HG03280 (cell line): ENCODE data around the gene HOXA2.

Experiments used
- ATAC-seq: cut with Tn5 transposase; IDR thresholded peaks from one replicate; pipeline ENCODE4 v1.9.1; 2021; ENCODE audit warnings: mild to moderate bottlenecking, moderate library complexity; ENCODE audit not compliant: unreplicated experiment

Gene HOXA2

DNA sequence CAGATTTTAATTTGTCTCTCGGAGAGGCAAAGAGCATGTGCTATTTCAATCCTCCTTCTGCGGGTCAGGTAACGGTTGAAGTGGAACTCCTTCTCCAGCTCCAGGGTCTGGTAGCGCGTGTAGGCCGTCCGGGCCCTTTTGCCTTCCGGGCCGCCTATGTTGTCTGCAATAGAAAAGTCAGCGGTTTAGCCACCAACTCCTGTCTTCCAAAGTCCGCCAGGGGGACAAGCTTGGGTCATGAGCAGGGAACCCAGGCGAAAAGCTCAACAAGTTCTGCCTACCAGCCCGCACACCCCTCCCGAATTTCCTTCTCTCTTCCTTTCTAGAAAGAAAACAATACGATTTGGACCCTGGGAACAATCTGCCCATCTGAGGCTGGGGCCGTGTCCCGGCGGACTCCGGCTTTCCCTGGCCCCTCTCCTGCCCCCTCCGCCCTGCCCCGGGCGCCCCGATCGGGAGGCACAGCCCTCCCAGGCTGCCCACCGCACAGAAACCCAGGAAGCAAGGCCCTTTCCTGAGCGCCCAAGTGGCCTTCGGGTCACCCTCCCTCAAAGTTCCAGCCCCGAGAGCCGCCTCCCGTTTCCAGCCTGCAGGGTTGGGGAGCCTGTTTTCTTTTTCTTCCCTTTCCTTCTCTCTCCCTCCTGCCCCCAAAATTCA lies 39.6 kb upstream of the HOXA2 start:
- no peak for ATAC-seq

DNA sequence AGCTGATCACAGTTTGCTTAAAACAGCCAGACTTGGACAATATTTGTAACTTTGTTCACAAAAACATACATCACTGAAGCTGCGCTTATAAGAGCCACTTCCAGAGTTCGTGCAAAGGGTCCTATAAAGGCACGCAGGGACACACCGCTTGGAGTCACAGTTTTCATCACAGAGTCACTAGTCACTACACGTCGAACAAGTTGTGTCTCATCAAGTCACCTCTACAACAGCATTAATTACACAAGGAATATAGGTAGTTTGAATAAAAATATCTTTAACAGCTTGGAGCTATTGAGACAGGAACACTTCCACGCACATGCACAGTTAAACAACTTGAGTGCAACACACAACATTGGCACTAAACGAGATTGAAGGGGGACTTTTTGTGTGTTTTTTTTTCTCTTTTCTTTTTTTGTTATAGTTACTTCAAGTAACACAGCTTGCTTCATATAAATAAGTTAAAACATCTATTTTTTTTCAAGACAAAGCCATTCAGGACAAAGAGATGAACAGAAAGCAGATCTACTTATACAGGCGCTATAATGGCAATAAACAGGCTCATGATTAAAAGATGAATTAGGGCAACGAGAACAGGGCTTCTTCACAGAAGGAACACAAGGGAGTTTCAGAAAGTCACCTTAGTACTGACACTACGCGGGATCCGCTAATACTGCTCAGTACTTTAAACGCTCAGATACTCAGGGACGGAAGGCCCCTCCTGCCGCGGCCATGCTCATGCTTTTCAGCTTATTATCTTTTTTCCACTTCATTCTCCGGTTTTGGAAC lies 38.8 kb upstream of the HOXA2 start:
- no peak for ATAC-seq

DNA sequence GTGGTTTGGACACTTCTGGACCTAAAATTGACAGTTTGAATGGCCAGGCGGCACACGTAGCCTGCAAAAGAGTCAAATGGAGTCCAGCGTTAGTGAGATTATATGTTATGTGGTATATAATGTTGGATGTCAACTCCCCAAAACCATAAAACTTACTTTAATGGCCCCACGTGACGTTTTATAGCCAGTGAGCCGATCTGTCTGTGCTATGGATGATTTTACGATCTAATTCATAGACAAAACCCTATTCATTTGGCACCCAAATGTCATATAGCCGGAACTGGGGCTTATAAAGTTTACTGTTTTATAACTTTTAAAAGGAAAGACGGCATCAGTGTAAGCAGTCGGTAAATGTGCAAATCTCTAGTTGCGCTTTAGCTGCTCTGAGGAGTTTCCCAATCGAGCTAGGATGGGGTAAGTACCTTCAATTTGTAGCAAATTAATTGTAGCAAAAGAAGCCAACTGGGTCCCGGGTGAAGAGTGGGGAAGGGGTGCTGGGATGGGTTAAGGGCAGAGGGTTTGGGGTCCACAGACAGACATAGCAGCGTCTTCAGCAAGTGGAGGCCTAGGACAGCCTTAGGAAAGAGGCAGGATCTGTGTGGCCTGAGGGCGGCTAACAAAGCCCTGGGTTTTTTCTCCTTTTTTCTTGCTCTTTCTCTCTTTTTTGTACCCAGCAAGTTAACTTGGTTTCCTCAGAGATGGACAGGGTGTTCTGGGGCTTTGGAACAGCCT lies 37.8 kb upstream of the HOXA2 start:
- no peak for ATAC-seq

DNA sequence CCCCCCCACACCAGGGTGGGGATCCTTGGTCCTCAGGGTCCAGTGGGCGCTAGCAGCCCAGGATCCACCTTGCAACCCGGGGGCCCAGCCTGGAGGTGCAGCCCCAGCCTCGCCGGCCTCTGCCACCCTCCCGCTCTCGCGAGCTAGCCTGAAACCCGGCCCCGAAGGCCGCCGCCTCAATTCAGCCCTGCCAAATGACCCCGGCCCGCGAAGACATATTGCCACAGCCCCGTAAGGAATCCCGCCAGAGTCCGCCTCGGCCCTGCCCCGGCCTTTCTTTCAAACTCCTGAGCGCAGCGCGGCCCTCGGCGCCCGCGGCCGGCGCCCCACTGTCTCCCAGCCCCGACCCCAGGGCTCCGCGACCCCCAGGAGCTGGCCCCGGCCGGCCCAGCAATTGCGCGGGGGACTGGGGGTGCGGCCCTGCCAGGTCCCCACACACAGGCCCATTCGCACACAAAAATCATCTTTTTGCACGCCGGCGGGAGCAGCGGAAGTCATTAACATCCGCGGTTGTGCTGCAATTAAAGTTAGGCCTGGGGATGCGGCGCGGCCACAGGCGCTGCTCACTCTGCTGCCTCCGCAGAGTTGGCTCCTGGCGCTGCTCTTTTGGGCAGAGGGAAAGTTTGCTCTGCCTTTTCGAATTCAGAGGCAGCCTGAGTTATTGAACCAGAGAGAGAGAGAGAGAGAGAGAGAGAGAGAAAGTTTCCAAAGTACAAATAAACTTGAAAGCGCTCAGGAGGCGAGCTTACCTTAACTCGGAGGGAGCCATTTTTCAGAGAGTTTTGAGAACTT lies 37.0 kb upstream of the HOXA2 start:
- no peak for ATAC-seq

DNA sequence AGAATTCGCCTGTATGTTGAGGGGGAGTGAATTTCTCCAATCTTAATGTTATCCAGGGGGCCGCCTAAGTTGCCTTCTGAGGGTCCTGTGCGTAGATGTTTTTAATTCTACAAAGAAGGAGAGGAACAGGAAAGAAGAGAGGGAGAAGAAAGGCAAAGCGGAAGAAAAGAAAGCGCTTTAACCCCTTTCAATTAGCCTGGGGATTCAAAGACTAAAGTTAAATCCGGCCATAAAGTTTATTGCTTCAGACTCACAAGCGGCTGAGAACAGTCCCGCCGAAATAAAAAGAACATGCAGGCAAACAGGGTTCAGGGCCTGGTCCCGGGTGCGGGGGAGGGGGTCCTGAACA lies 36.5 kb upstream of the HOXA2 start:
- ATAC-seq: no peak

DNA sequence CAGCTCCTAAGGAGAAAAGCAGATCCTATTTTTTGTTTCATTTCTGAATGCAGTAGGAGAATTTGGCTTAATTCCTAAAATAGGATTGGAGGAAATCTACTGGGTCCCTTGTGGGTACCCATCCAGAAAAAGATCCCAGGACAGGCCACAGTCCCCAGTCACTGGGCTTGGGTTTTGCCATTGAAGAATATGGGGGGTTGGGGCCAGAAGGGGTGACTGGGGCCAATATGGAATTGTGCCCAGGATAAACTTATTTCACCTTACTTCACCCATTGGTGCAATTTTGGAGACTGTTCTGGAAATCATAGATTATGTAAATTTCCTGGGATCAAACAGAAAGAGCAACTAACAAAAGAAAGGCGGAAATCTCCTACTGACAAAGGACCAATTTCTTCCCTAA lies 36.0 kb upstream of the HOXA2 start:
- ATAC-seq: no peak

DNA sequence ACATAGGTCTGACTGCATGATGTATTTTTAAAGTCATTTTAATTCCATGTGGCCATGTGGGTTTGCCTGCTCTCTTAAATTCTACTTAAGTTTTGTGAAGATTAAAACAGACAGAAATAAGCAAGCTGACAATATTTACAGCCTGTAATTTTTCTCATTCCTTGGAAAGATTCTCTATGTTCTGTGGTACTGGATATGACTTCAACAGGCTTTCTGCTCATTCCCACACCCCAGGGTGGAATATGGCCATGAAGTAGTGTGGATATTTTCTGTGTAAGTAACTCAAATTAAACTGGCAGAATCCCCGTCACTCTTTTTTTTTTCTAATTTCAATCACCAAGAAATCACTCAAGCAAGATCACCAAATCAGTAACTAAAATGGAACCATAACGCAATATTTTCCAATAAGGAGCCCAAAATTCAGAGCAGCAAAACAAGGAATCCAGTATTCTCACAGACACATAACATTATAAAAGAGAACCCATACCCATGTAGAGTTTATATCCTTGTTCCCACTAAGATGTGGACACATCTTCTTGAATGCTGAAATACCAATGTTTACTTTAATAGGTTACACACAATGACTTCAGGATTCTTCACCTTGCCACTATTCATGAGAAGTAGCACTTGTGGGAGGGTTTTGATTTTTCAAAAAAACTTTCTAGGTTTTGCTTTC lies 35.3 kb upstream of the HOXA2 start:
- ATAC-seq: no peak

DNA sequence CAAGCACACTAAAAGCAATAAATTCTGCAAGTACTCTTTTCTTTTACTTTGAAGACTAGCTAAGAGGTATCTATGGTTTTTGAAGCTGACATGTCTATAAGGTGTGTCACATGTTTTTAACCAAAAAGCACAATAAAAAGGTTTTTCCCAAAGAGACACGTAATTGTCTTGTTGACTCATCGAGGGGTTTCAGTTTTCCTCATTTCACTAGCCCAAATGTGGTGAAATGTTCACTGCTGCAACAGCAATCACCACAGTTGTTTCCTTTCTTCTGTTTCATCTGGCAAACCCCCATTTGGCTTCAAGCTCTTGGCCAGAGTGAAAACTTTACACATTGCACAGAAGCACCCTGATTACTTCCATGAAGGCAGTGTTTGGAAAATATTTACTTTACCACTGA lies 31.9 kb upstream of the HOXA2 start:
- no peak for ATAC-seq

DNA sequence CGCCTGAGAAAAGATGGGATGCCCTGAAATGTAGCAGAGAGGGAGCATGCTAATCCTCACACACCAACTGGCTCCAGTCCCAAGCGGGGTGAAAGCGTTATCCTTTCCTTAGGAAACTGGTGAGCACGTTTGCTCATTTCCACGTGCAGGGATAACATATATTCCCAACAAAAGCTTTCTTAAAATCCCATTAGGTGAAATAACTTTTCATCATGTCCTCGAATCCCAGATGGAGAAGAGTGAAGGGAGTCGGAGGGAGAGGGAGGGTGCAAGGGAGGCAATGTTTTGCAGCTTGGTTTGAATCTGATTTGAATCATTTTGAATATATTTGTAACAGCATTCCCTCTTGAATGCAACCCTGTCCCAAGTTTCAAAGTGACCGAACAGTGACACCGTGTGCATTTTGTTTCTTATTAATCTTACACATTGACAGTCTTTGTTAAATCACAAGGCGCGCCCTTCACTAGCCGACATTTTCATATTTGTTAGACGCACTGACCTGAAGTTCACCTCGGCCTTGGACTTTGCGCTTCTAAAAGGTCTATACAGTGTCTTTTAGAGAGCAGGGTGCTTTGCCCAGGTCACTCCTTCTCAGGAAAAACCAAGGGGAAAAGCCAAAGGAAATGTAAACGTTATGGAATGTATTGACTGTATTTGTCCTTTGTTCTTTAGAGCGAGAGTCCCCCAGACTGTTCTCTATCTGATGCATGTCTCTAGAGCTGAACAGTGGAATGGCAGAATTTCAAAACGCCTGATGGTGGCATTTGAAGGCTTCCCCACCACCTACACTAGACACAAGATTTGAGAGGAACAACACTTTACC lies 31.1 kb upstream of the HOXA2 start:
- no peak for ATAC-seq

DNA sequence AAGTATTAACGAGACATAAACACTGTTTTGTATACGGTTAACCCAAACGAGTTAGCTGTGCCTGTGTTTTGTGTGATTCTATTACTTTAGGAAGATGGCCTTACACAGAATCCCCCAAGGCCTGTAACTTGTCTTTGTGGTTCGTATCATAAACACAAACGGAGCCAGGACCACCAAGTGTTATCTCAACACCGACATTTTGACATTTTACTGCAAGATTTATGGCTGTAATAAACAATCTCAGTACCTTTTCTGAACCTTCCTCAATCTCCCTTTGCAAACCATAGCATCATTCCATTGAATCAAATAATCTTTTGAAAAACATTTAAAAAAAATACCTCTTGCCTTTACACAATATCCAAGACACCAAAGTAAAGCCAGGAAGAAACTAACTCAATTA lies 30.5 kb upstream of the HOXA2 start:
- no peak for ATAC-seq

DNA sequence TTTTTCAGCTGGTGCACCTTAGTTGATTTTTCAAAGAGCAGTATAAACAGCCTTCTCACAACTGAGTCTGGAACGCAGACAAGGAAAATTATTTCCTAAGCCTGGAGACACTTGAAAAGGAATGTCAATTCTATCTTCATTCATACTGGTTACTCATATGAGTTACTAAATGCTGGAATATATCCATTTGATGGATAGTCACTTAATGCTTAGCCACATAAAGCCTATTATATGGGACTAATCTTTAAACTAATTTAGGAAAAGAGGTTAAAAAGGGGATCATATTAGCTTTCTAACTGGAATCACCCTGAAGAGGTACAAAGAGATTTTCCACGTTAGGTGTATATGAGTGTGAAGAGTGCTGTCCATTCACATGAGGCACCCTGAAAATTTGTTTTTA lies 29.7 kb upstream of the HOXA2 start:
- ATAC-seq: no peak

DNA sequence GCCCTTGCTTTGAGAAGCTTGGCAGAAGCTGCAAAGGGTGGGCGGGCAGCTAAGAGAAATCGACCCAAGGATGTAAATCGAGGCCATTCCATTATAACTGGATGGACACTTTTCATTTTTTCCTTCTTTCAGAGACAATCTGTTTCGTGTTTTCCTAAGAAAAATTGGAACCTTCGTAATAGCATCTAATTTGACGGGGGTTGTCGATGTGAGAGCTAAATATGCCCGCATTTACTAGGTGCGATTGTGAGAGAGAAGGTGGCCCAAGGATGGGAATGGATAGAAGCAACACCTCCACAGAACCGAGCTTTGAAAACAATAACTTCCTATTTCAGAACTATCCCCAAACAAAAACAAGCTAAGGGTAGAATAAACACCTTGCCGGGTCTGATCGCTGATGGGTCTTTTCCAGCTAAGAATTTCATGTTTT lies 28.9 kb upstream of the HOXA2 start:
- no peak for ATAC-seq

DNA sequence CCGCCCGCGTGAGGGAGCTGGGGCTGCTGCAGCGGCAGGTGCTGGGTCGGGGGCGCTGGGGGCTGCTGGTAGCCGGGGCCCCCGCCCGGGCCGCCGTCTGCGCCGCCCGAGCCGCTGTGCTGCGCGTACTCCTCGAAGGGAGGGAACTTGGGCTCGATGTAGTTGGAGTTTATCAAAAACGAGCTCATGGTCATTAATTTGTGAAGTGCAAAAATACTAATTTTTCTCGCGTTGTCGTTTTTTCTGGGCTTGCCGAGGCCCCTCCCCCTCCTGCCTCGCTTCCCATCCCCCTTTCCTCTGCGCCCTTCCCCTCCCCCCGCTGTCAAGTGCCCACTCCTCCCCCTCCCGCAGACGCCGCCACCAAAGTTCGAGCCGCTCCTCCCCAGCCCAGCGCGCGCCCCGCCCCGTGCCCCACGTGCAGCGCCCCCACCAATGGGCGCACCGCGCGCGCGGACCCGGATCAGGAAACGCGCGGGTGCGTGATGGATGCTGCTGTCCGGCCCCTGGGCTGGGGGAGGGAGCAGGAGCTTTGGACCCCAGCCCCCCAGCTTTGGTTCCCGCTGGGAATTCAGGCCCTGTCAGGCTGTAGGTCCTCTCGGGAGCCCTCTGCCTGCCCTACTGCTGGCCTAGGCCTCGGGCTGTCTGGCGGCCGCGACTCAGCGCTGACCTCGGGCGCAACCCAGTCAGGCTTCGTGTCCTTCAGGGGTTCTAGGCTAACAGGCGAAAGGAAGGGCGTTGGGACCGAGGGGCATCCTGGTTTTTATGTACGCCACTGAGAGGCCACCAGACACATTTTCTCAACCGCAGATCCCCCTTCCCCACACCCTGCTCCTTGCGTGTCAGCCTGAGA lies 28.3 kb upstream of the HOXA2 start, which contains the start of gene HOXA4:
TSS of gene HOXA4 (minus strand) at position 218 of the 850 bp plus-strand sequence. CDS start at position 194, 24 bp downstream.
- ATAC-seq: peak; percentile 64

DNA sequence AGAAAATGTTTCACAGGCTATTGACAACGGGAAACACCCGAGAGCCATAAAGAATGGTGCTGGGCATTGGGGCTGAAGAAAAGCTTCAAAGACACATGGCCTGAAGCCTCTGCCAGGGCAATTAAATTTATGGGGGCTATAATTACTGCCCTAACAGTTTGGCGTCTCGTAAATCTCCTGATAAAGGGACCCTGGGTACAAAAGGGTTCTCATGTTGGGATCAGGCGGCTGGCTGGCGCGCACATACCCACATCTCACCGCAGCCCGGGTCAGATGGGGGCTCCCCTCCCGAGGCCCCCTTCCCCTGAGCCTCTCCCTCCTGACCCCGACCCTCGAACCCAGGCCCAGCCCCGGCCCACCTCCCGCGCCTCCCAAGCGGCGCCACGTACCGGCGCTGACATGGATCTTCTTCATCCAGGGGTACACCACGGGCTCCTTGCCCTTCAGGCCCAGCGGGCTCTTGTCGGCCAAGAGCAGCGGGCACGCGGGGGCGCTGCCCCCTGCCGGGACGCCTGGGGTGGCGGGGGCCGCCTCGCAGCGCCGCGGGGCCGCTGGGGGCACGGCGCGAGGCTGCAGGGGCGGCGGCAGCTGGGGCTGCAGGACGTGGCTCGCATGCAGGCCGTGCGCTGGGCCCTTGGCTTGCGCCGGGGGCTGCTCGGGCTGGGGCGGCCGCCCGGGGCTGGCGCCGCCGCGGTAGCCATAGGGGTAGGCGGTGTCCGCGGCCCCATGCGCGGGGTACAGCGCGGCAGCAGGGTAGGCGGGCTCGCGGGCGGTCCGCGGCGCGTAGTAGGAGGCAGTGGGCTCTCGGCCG lies 27.5 kb upstream of the HOXA2 start:
- ATAC-seq: no peak

DNA sequence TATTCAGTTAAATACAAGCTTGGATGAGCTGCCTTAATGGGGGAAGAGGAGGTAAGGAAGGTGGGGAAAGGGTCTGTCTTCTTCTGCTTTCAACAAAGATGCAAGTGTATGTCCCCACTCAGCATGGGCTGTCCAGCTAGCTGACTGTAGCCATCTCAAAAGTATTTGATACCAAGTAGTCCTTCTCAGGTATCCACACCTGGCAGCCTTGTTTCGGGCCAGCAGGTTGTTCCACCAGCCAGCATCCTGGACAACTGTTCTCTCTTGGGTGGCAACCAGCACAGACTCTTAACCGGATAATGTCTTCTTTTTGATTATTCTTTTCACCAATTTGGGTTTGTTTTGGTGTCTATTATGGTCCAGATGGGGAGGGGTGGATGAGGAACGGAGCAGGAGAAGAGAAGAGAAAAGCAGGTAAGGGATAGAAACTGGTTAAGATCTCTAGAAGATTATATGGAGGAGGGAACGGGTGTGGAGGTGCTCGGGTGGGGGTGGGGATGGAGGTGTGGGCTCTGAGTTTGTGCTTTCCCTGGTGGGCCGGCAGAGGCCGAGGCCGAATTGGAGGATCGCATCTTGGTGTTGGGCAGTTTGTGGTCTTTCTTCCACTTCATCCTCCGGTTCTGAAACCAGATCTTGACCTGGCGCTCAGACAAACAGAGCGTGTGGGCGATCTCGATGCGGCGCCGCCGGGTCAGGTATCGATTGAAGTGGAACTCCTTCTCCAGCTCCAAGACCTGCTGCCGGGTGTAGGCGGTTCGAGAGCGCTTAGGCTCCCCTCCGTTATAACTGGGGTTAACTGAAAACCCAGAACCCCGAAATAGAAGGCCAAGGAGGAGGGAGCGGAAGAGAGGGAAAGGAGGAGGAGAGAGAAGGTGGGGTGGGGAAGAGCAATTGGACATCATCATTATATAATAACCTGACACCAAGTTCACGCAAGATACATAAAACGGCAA lies 26.6 kb upstream of the HOXA2 start:
- no peak for ATAC-seq

DNA sequence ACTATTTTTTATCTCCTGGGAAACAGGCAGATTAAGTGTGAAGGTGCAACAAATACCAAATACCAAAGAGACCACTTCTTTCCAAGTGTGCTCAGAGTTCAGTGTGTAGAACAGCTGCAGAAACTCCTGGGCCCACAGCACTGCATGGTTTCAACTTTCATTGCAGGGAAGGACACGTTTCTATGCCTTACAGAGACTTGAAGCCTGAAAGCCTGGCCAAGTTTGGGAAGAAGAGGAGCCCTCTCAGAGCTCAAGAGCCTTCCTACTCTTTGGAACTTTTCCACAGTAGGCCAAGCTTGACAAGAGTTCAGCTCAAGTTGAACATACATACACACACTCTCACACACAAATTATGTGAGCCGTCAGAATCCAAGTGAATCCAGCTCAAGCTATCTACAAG lies 25.6 kb upstream of the HOXA2 start:
- no peak for ATAC-seq
